ENCODE measurements around the gene SSR4.

The SSR4 gene

DNA sequence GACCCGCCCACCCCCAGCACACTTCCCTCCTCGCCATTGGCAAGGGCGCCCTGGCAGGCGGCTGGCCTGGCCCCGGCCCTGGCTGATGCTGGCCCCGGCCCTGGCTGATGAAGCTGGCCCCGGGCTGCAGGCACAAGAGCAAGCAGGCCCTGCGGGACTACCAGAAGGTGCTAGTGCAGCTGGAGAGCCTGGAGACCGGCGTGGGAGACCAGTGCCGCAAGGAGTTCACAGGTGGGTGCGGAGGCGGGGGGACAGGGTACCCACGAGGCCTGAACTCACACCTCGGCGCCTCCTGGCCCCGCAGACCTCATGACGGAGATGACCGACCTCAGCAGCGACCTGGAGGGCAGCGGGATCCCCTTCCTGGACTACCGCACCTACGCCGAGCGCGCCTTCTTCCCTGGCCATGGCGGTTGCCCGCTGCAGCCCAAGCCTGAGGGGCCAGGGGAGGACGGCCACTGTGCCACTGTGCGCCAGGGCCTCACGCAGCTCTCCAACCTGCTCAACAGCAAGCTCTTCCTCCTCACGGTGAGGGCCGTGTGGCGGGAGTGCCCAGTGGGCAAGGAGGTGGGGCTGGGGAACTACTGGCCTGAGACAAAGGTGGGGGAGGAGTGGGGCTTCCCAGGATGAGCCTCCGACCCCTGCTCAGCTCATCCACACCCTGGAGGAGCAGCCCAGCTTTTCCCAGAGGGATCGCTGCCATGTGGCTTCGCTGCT, 19.7 kb upstream of the SSR4 start:
- H3K4me3 ChIP-seq (replicated peaks; ENCODE audit: low read depth, low read length), result no peak overlapping the region
- TF ChIP-seq, protein P1, sequence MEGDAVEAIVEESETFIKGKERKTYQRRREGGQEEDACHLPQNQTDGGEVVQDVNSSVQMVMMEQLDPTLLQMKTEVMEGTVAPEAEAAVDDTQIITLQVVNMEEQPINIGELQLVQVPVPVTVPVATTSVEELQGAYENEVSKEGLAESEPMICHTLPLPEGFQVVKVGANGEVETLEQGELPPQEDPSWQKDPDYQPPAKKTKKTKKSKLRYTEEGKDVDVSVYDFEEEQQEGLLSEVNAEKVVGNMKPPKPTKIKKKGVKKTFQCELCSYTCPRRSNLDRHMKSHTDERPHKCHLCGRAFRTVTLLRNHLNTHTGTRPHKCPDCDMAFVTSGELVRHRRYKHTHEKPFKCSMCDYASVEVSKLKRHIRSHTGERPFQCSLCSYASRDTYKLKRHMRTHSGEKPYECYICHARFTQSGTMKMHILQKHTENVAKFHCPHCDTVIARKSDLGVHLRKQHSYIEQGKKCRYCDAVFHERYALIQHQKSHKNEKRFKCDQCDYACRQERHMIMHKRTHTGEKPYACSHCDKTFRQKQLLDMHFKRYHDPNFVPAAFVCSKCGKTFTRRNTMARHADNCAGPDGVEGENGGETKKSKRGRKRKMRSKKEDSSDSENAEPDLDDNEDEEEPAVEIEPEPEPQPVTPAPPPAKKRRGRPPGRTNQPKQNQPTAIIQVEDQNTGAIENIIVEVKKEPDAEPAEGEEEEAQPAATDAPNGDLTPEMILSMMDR (IDR thresholded peaks at IDR 0.05; ENCODE audit: low read length, missing control alignments), result no peak
- no peak for DNase-seq (ENCODE audit: low read depth)

GRCh38 chrX:153775293-153776119, 19.0 kb upstream of the SSR4 start:
- TF ChIP-seq, protein P1 (IDR thresholded peaks at IDR 0.05; ENCODE audit: low read length, missing control alignments), result no peak
- DNase-seq (ENCODE audit: low read depth), result no peak
- H3K4me3 ChIP-seq (replicated peaks; ENCODE audit: low read depth, low read length), result no peak overlapping the region

DNA sequence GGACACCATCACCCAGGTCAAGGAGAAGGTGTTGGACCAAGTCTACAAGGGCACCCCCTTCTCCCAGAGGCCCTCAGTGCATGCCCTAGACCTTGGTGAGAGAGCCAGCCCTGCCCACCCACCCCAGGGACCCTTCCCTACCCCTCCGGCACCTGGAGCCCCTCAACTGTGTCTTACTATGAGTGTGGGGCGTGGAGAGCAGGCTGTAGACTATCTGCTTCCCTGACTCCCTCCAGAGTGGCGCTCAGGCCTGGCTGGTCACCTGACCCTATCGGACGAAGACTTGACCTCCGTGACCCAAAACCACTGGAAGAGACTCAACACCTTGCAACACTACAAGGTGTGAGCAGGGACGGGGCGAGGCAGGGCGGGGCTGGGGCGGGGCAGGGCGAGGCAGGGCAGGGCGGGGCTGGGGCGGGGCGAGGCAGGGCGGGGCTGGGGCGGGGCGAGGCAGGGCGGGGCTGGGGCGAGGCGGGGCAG, 18.3 kb upstream of the SSR4 start:
- TF ChIP-seq, protein P1 (IDR thresholded peaks at IDR 0.05; ENCODE audit: low read length, missing control alignments), result no peak
- no peak for DNase-seq (ENCODE audit: low read depth)
- H3K4me3 ChIP-seq (replicated peaks; ENCODE audit: low read depth, low read length), result no peak overlapping the region

DNA sequence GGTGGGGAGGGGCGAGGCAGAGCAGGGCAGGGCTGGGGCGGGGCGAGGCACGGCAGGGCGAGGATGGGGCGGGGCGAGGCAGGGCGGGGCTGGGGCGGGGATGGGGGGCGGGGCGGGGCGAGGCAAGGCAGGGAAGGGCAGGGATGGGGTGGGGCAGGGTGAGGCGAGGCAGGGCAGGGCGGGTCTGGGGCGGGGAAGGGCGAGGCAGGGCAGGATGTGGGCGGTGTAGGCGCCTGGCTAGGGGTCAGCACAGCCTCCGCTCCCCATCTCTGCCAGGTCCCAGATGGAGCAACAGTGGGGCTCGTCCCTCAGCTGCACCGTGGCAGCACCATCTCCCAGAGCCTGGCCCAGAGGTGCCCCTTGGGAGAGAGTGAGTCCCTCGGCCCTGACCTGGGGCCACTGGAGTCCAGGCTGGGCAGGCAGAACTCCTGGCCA, 17.8 kb upstream of the SSR4 start:
- TF ChIP-seq, protein P1 (IDR thresholded peaks at IDR 0.05; ENCODE audit: low read length, missing control alignments), result no peak
- no peak overlapping the region for H3K4me3 ChIP-seq (replicated peaks; ENCODE audit: low read depth, low read length)
- no peak for DNase-seq (ENCODE audit: low read depth)

DNA sequence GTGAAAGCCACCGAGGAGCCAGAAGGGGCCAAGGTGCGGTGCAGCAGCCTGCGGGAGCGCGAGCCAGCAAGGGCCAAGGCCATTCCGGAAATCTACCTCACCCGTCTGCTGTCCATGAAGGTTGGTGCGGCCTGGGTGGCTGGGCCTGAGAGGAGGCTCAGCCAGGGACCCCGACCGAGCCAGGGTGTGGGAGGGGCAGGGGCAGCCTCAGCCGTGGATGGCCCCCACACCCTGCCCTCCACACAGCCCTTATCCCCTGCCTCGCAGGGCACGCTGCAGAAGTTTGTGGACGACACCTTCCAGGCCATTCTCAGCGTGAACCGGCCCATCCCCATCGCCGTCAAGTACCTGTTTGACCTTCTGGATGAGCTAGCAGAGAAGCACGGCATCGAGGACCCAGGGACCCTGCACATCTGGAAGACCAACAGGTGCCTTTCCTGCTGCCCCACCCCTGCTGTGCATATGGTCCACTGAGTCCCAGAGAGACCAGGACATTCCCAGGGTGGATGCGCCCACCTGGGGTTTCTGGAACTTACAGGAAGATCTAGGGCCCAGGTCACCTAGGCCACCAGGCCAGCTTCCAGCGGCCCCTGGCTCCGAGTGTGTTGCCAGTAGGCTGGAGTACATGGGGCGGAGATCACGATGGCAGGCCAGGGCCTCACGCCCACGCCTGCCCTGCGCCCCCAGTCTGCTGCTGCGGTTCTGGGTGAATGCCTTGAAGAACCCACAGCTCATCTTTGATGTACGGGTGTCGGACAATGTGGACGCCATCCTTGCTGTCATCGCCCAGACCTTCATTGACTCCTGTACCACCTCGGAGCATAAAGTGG, 17.0 kb upstream of the SSR4 start:
- no peak for DNase-seq (ENCODE audit: low read depth)
- TF ChIP-seq, protein P1 (IDR thresholded peaks at IDR 0.05; ENCODE audit: low read length, missing control alignments), result no peak
- no peak overlapping the region for H3K4me3 ChIP-seq (replicated peaks; ENCODE audit: low read depth, low read length)

- DNase-seq (ENCODE audit: low read depth), result no peak
Measured at GRCh38 chrX:153778181-153778580, 16.3 kb upstream of the SSR4 start.

More at GRCh38 chrX:153778181-153778580, 16.3 kb upstream of the SSR4 start:
- H3K4me3 ChIP-seq (replicated peaks; ENCODE audit: low read depth, low read length), result no peak overlapping the region
- TF ChIP-seq, protein P1 (IDR thresholded peaks at IDR 0.05; ENCODE audit: low read length, missing control alignments), result no peak
